Measurements from ENCODE around the gene BRIP1. TPM values are rescaled to one million over a fixed set of nuclear protein-coding genes. Genes with fewer than 3 reads are reported as not detected.

Gene BRIP1
- total RNA-seq, 2 donors from 2014 or later = 0.14 TPM

GRCh38 chr17:61743766-61744165 is 119.6 kb downstream of the BRIP1 start:
- ATAC-seq (ENCODE audit: insufficient number of reproducible peaks, low FRiP score, low read depth) (no peak), DNase-seq (ENCODE audit: low spot score) (no peak)
- TF ChIP-seq CTCF (IDR thresholded peaks at IDR 0.05) = no peak
- Histone ChIP-seq H3K4me3 (no peak overlapping the region), H3K36me3 (no peaks in the 10 kb centered on the region), H3K27me3 (replicated peaks; ENCODE audit: insufficient read depth) (no peaks in the 10 kb centered on the region), H3K4me1 (ENCODE audit: control insufficient read depth in 1 of 2, low read depth in 2 of 2) (no peaks in the 10 kb centered on the region), H3K9me3 (peaks cover 4% of the 10 kb centered on the region), H3K27ac (no peak overlapping the region)

GRCh38 chr17:61739002-61739401 is 124.3 kb downstream of the BRIP1 start:
- ATAC-seq (ENCODE audit: insufficient number of reproducible peaks, low FRiP score, low read depth) (no peak), DNase-seq (ENCODE audit: low spot score) (no peak)
- TF ChIP-seq CTCF (IDR thresholded peaks at IDR 0.05) = no peak
- H3K27ac ChIP-seq = no peak overlapping the region
- no peaks in the 10 kb centered on the region for H3K4me1 ChIP-seq (ENCODE audit: control insufficient read depth in 1 of 2, low read depth in 2 of 2)
- H3K27me3 ChIP-seq (replicated peaks; ENCODE audit: insufficient read depth) = no peaks in the 10 kb centered on the region
- no peak overlapping the region for H3K4me3 ChIP-seq
- H3K9me3 ChIP-seq = peaks cover 4% of the 10 kb centered on the region
- no peaks in the 10 kb centered on the region for H3K36me3 ChIP-seq

- Histone ChIP-seq H3K9me3 (peaks cover 4% of the 10 kb centered on the region), H3K36me3 (no peaks in the 10 kb centered on the region), H3K4me3 (no peak overlapping the region), H3K4me1 (ENCODE audit: control insufficient read depth in 1 of 2, low read depth in 2 of 2) (no peaks in the 10 kb centered on the region), H3K27ac (no peak overlapping the region), H3K27me3 (replicated peaks; ENCODE audit: insufficient read depth) (no peaks in the 10 kb centered on the region)
- ATAC-seq (ENCODE audit: insufficient number of reproducible peaks, low FRiP score, low read depth) (no peak), DNase-seq (ENCODE audit: low spot score) (no peak)
- TF ChIP-seq CTCF (IDR thresholded peaks at IDR 0.05) = no peak
Measured at GRCh38 chr17:61738249-61738648, 125.1 kb downstream of the BRIP1 start.

GRCh38 chr17:61737820-61738219 is 125.5 kb downstream of the BRIP1 start:
- ATAC-seq (ENCODE audit: insufficient number of reproducible peaks, low FRiP score, low read depth) = no peak
- Histone ChIP-seq H3K9me3 (peaks cover 4% of the 10 kb centered on the region), H3K27ac (no peak overlapping the region), H3K27me3 (replicated peaks; ENCODE audit: insufficient read depth) (no peaks in the 10 kb centered on the region), H3K4me1 (ENCODE audit: control insufficient read depth in 1 of 2, low read depth in 2 of 2) (no peaks in the 10 kb centered on the region), H3K4me3 (no peak overlapping the region), H3K36me3 (no peaks in the 10 kb centered on the region)
- no peak for TF ChIP-seq CTCF (IDR thresholded peaks at IDR 0.05)
- no peak for DNase-seq (ENCODE audit: low spot score)

- ATAC-seq (ENCODE audit: insufficient number of reproducible peaks, low FRiP score, low read depth) (no peak), DNase-seq (ENCODE audit: low spot score) (no peak)
- Histone ChIP-seq H3K9me3 (peaks cover under 1% of the 10 kb centered on the region), H3K4me1 (ENCODE audit: control insufficient read depth in 1 of 2, low read depth in 2 of 2) (no peaks in the 10 kb centered on the region), H3K4me3 (no peak overlapping the region), H3K27ac (no peak overlapping the region), H3K27me3 (replicated peaks; ENCODE audit: insufficient read depth) (no peaks in the 10 kb centered on the region), H3K36me3 (no peaks in the 10 kb centered on the region)
- TF ChIP-seq CTCF (IDR thresholded peaks at IDR 0.05) = no peak
Measured at GRCh38 chr17:61736438-61736837, 126.9 kb downstream of the BRIP1 start.
